SK-N-SH treated with all-trans-retinoic acid at 6 μM for 48 hours (cell line): ENCODE data around the gene UGT1A4.

Source experiments
- ATAC-seq: fragments of 200-7000 bp; cut with Tn5 transposase; 3 replicates; pipeline ENCODE4 v1.9.1; 2020; ENCODE audit warnings: mild to moderate bottlenecking, moderate library complexity
- ARNTL ChIP-seq: fragments of 450-650 bp; formaldehyde crosslinking; IDR thresholded peaks from 2 replicates; pipeline ENCODE4 v1.5.0; 2020; ENCODE audit warnings: low read depth, mild to moderate bottlenecking, moderate library complexity, borderline replicate concordance
- CSDC2 ChIP-seq: fragments of 250-450 bp; sonication (Bioruptor Pico); IDR thresholded peaks from 2 replicates; pipeline ENCODE4 v1.5.0; 2020; ENCODE audit warnings: mild to moderate bottlenecking, moderate library complexity
- ESRRG ChIP-seq: fragments of 250-450 bp; sonication (Bioruptor Pico); IDR thresholded peaks from 2 replicates; pipeline ENCODE4 v1.6.1; 2021; ENCODE audit warnings: mild to moderate bottlenecking
- GLIS3 ChIP-seq: fragments of 250-450 bp; sonication (Bioruptor Pico); IDR thresholded peaks from 2 replicates; pipeline ENCODE4 v1.5.0; 2020; ENCODE audit warnings: mild to moderate bottlenecking, moderate library complexity
- ISL1 ChIP-seq: fragments of 250-450 bp; sonication (Bioruptor Pico); IDR thresholded peaks from 2 replicates; pipeline ENCODE4 v2.1.2; 2022; ENCODE audit warnings: mild to moderate bottlenecking, moderate library complexity
- OSR1 ChIP-seq: fragments of 250-450 bp; sonication (Bioruptor Pico); IDR thresholded peaks from 2 replicates; pipeline ENCODE4 v1.8.0; 2022; ENCODE audit warnings: moderate library complexity, mild to moderate bottlenecking, inconsistent platforms
- PPARA ChIP-seq: fragments of 250-450 bp; sonication (Bioruptor Pico); IDR thresholded peaks from 2 replicates; pipeline ENCODE4 v1.5.0; 2020; ENCODE audit warnings: mild to moderate bottlenecking, borderline replicate concordance
- RARB ChIP-seq: fragments of 250-450 bp; sonication (Bioruptor Pico); IDR thresholded peaks from 2 replicates; pipeline ENCODE4 v1.8.0; 2021; ENCODE audit warnings: mild to moderate bottlenecking, moderate library complexity
- SNAI2 ChIP-seq: fragments of 250-450 bp; sonication (Bioruptor Pico); IDR thresholded peaks from 2 replicates; pipeline ENCODE4 v1.5.0; 2020; ENCODE audit warnings: mild to moderate bottlenecking, moderate library complexity
- TCF4 ChIP-seq: fragments of 250-450 bp; sonication (Bioruptor Pico); IDR thresholded peaks from 2 replicates; pipeline ENCODE4 v1.8.0; 2021; ENCODE audit warnings: mild to moderate bottlenecking, moderate library complexity, borderline replicate concordance
- TOX ChIP-seq: fragments of 250-450 bp; sonication (Bioruptor Pico); IDR thresholded peaks from 2 replicates; pipeline ENCODE4 v1.8.0; 2021; ENCODE audit warnings: mild to moderate bottlenecking, moderate library complexity, borderline replicate concordance
- ZC3H10 ChIP-seq: fragments of 250-450 bp; sonication (Bioruptor Pico); IDR thresholded peaks from 2 replicates; pipeline ENCODE4 v1.5.1; 2021; ENCODE audit warnings: mild to moderate bottlenecking, moderate library complexity
- ZFP3 ChIP-seq: fragments of 250-450 bp; sonication (Bioruptor Pico); IDR thresholded peaks from 2 replicates; pipeline ENCODE4 v1.5.0; 2020; ENCODE audit warnings: mild to moderate bottlenecking, moderate library complexity
- ZFP30 ChIP-seq: fragments of 450-650 bp; formaldehyde crosslinking; IDR thresholded peaks from 2 replicates; pipeline ENCODE4 v1.5.0; 2022; ENCODE audit warnings: mild to moderate bottlenecking, moderate library complexity
- ZNF565 ChIP-seq: fragments of 450-650 bp; formaldehyde crosslinking; conservative IDR thresholded peaks from 2 replicates; pipeline ENCODE4 v1.5.0; 2020; ENCODE audit warnings: low read depth, mild to moderate bottlenecking, moderate library complexity
- ZNF70 ChIP-seq: fragments of 450-650 bp; formaldehyde crosslinking; IDR thresholded peaks from 2 replicates; pipeline ENCODE4 v1.5.0; 2020; ENCODE audit warnings: mild to moderate bottlenecking, moderate library complexity
- ZNF8 ChIP-seq: fragments of 450-650 bp; formaldehyde crosslinking; IDR thresholded peaks from 2 replicates; pipeline ENCODE4 v1.5.0; 2020; ENCODE audit warnings: mild to moderate bottlenecking, moderate library complexity
- TF ChIP-seq, protein P1 (sequence below): fragments of 250-450 bp; sonication (Bioruptor Pico); IDR thresholded peaks from 2 replicates; pipeline ENCODE4 v1.5.0; 2020; ENCODE audit warnings: mild to moderate bottlenecking, moderate library complexity
- TF ChIP-seq, protein P2 (sequence below): fragments of 250-450 bp; sonication (Bioruptor Pico); IDR thresholded peaks from 2 replicates; pipeline ENCODE4 v1.5.1; 2021; ENCODE audit warnings: mild to moderate bottlenecking, moderate library complexity
- TF ChIP-seq, protein P3 (sequence below): fragments of 250-450 bp; sonication (Bioruptor Pico); IDR thresholded peaks from 2 replicates; pipeline ENCODE4 v1.8.0; 2021; ENCODE audit warnings: low read depth, mild to moderate bottlenecking, moderate library complexity, borderline replicate concordance
- TF ChIP-seq, protein P4 (sequence below): fragments of 250-450 bp; sonication (Bioruptor Pico); IDR thresholded peaks from 2 replicates; pipeline ENCODE4 v1.5.1; 2020; ENCODE audit warnings: low read depth, mild to moderate bottlenecking, moderate library complexity
- TF ChIP-seq, protein P5 (sequence below): fragments of 250-450 bp; sonication (Bioruptor Pico); IDR thresholded peaks from 2 replicates; pipeline ENCODE4 v1.8.0; 2020; ENCODE audit warnings: mild to moderate bottlenecking, moderate library complexity, borderline replicate concordance

UGT1A4 gene

DNA sequence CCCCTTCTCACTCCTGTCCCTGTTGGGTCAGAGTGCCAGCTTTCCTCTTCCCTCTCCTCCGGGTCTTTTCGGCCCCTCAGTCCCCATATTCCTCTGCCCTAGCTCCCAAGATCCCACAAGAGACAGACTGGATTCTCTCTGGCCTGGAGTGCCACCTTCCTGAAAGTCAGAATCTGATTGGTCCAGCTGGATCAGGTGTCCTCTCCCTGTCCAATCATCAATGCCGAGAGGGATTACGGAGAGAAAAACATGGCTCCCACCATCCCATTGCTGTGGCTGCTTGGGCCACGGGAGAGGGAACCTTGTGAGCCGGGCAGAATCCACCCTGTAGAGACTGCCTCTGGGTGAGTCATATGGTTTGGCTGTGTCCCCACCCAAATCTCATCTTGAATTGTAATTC lies 56.9 kb downstream of the UGT1A4 start:
- no peak for ATAC-seq
- TF ChIP-seq GLIS3 (no peak), ZC3H10 (no peak), ESRRG (CRISPR knock-in tag) (no peak), ARNTL (no peak), ZFP3 (CRISPR knock-in tag) (no peak), ZNF8 (CRISPR knock-in tag) (no peak), ZNF565 (CRISPR knock-in tag) (no peak), PPARA (CRISPR knock-in tag) (no peak), SNAI2 (no peak), TOX (CRISPR knock-in tag) (no peak), ZFP30 (no peak), TCF4 (CRISPR knock-in tag) (no peak), OSR1 (no peak), ISL1 (no peak)
- TF ChIP-seq, protein P1, sequence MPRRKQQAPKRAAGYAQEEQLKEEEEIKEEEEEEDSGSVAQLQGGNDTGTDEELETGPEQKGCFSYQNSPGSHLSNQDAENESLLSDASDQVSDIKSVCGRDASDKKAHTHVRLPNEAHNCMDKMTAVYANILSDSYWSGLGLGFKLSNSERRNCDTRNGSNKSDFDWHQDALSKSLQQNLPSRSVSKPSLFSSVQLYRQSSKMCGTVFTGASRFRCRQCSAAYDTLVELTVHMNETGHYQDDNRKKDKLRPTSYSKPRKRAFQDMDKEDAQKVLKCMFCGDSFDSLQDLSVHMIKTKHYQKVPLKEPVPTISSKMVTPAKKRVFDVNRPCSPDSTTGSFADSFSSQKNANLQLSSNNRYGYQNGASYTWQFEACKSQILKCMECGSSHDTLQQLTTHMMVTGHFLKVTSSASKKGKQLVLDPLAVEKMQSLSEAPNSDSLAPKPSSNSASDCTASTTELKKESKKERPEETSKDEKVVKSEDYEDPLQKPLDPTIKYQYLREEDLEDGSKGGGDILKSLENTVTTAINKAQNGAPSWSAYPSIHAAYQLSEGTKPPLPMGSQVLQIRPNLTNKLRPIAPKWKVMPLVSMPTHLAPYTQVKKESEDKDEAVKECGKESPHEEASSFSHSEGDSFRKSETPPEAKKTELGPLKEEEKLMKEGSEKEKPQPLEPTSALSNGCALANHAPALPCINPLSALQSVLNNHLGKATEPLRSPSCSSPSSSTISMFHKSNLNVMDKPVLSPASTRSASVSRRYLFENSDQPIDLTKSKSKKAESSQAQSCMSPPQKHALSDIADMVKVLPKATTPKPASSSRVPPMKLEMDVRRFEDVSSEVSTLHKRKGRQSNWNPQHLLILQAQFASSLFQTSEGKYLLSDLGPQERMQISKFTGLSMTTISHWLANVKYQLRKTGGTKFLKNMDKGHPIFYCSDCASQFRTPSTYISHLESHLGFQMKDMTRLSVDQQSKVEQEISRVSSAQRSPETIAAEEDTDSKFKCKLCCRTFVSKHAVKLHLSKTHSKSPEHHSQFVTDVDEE (CRISPR knock-in tag) = no peak
- TF ChIP-seq, protein P2, sequence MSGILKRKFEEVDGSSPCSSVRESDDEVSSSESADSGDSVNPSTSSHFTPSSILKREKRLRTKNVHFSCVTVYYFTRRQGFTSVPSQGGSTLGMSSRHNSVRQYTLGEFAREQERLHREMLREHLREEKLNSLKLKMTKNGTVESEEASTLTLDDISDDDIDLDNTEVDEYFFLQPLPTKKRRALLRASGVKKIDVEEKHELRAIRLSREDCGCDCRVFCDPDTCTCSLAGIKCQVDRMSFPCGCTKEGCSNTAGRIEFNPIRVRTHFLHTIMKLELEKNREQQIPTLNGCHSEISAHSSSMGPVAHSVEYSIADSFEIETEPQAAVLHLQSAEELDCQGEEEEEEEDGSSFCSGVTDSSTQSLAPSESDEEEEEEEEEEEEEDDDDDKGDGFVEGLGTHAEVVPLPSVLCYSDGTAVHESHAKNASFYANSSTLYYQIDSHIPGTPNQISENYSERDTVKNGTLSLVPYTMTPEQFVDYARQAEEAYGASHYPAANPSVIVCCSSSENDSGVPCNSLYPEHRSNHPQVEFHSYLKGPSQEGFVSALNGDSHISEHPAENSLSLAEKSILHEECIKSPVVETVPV (CRISPR knock-in tag) = no peak
- TF ChIP-seq, protein P3, sequence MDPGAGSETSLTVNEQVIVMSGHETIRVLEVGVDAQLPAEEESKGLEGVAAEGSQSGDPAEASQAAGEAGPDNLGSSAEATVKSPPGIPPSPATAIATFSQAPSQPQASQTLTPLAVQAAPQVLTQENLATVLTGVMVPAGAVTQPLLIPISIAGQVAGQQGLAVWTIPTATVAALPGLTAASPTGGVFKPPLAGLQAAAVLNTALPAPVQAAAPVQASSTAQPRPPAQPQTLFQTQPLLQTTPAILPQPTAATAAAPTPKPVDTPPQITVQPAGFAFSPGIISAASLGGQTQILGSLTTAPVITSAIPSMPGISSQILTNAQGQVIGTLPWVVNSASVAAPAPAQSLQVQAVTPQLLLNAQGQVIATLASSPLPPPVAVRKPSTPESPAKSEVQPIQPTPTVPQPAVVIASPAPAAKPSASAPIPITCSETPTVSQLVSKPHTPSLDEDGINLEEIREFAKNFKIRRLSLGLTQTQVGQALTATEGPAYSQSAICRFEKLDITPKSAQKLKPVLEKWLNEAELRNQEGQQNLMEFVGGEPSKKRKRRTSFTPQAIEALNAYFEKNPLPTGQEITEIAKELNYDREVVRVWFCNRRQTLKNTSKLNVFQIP (CRISPR knock-in tag) = no peak

DNA sequence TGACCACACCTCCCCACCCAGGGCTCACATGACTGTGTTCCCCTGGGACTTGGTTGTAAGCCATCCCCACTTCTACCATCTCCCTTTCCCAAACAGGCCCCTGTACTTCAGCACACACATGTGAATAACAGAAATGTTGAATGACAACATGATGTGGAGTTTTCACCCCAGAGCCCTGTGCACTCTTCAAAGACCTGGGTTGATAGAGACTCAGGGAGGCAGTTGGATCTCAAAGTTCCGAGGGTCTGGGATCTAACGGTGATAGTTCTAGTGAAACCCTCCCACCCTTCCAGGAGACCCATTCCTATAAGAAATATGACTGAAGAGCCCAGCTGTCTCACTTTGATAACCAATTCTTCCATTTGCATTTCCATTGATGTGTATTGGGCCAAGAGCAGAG lies 59.5 kb downstream of the UGT1A4 start, which contains the start of gene MROH2A:
Gene MROH2A, plus strand, starts transcription at position 301 of the 400 bp plus-strand sequence. CDS start 1,029 bp downstream, outside the sequence.
- ATAC-seq = no peak
- TF ChIP-seq RARB (CRISPR knock-in tag) (no peak), ARNTL (no peak), TOX (CRISPR knock-in tag) (no peak), ZNF565 (CRISPR knock-in tag) (no peak), ZC3H10 (no peak), ZFP30 (no peak), ZNF8 (CRISPR knock-in tag) (no peak)
- TF ChIP-seq, protein P4, sequence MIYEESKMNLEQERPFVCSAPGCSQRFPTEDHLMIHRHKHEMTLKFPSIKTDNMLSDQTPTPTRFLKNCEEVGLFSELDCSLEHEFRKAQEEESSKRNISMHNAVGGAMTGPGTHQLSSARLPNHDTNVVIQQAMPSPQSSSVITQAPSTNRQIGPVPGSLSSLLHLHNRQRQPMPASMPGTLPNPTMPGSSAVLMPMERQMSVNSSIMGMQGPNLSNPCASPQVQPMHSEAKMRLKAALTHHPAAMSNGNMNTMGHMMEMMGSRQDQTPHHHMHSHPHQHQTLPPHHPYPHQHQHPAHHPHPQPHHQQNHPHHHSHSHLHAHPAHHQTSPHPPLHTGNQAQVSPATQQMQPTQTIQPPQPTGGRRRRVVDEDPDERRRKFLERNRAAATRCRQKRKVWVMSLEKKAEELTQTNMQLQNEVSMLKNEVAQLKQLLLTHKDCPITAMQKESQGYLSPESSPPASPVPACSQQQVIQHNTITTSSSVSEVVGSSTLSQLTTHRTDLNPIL (CRISPR knock-in tag) = no peak
- TF ChIP-seq, protein P3 (CRISPR knock-in tag) = no peak
- TF ChIP-seq, all 23 proteins: peak for 0

DNA sequence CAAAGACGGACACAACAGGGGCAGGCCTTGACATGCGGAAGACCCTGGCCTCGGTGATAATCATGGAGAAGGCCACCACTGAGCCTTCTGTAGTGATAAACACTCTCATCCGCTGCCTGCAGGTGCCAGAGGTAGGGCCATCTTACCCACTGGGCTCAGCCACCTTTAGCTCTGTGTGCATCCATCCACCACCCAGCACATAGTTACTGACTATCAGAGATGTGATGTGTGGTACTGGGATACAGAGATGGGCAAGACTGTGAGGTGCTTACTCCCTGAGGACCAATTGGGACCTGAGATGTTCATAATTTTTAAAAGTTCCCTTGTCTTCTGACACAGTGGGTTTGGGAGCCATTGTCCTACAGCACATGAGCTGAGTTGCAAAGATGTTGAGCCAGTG lies 61.2 kb downstream of the UGT1A4 start:
- TF ChIP-seq, protein P5, sequence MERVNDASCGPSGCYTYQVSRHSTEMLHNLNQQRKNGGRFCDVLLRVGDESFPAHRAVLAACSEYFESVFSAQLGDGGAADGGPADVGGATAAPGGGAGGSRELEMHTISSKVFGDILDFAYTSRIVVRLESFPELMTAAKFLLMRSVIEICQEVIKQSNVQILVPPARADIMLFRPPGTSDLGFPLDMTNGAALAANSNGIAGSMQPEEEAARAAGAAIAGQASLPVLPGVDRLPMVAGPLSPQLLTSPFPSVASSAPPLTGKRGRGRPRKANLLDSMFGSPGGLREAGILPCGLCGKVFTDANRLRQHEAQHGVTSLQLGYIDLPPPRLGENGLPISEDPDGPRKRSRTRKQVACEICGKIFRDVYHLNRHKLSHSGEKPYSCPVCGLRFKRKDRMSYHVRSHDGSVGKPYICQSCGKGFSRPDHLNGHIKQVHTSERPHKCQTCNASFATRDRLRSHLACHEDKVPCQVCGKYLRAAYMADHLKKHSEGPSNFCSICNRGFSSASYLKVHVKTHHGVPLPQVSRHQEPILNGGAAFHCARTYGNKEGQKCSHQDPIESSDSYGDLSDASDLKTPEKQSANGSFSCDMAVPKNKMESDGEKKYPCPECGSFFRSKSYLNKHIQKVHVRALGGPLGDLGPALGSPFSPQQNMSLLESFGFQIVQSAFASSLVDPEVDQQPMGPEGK (CRISPR knock-in tag) = no peak
- no peak for TF ChIP-seq GLIS3
- TF ChIP-seq CSDC2 (CRISPR knock-in tag) = no peak
- TF ChIP-seq RARB (CRISPR knock-in tag) = no peak
- no peak for TF ChIP-seq ZFP30
- TF ChIP-seq ZNF565 (CRISPR knock-in tag) = no peak
- TF ChIP-seq OSR1 = no peak
- TF ChIP-seq ZFP3 (CRISPR knock-in tag) = no peak
- no peak for TF ChIP-seq TOX (CRISPR knock-in tag)
- no peak for TF ChIP-seq ZNF70 (CRISPR knock-in tag)
- TF ChIP-seq ARNTL = no peak
- no peak for TF ChIP-seq ZNF8 (CRISPR knock-in tag)
- TF ChIP-seq, protein P3 (CRISPR knock-in tag) = no peak
- no peak for ATAC-seq
